K562 (cell line): Measurements from ENCODE around the gene B4GALT1. TPM values are rescaled to one million over a fixed set of nuclear protein-coding genes. Genes with fewer than 3 reads are reported as not detected.

ENCODE experiments used
- ARNT ChIP-seq, 2 experiments: fragments of 450-650 bp; IDR thresholded peaks; 2 replicates each; pipeline ENCODE4 v1.6.1; 2016; ENCODE audit warnings: mild to moderate bottlenecking in 1 of 2
- BRD9 ChIP-seq: fragments of 450-650 bp; IDR thresholded peaks from 2 replicates; pipeline ENCODE4 v1.6.1; 2018; ENCODE audit warnings: low read depth; ENCODE audit not compliant: partially characterized antibody
- E2F8 ChIP-seq: fragments of 450-650 bp; IDR thresholded peaks from 2 replicates; pipeline ENCODE4 v1.7.1; 2018; ENCODE audit warnings: mild to moderate bottlenecking, low read depth; ENCODE audit not compliant: partially characterized antibody
- FOXA3 ChIP-seq, 2 experiments: fragments of 450-650 bp in 1 of 2; sonication (generic) in 1 of 2; formaldehyde crosslinking; IDR thresholded peaks in 1 of 2; conservative IDR thresholded peaks in 1 of 2; 2 replicates each; pipeline versions ENCODE4 v1.4.0 to v1.8.0; 2020 to 2022; ENCODE audit warnings: mild to moderate bottlenecking in 2 of 2, missing genetic modification reagents in 1 of 2
- JUN ChIP-seq, 2 experiments: sonication (generic) in 1 of 2; formaldehyde crosslinking in 1 of 2; IDR thresholded peaks; 2 replicates each; pipeline versions ENCODE4 v1.6.1 to v1.8.0; 2012 to 2022; ENCODE audit warnings: borderline replicate concordance in 2 of 2, mild to moderate bottlenecking in 2 of 2, improper control_type of control experiment in 1 of 2, low read depth in 1 of 2, low read length in 1 of 2, missing genetic modification reagents in 1 of 2
- MTA2 ChIP-seq: fragments of 450-650 bp; IDR thresholded peaks from 2 replicates; pipeline ENCODE4 v1.6.1; 2016; ENCODE audit warnings: low read depth
- NR0B1 ChIP-seq: fragments of 450-650 bp; IDR thresholded peaks from one replicate; pipeline ENCODE4 v1.6.1; 2018; ENCODE audit warnings: mild to moderate bottlenecking, moderate library complexity; ENCODE audit not compliant: partially characterized antibody
- PRDM10 ChIP-seq: fragments of 450-650 bp; IDR thresholded peaks from 2 replicates; pipeline ENCODE4 v1.6.1; 2018; ENCODE audit not compliant: partially characterized antibody
- SRSF3 ChIP-seq: fragments of 200-400 bp; formaldehyde crosslinking; IDR thresholded peaks from 2 replicates; pipeline ENCODE4 v1.6.1; 2016; ENCODE audit warnings: mild to moderate bottlenecking, low read length, moderate library complexity; ENCODE audit not compliant: insufficient read depth
- THRB ChIP-seq: fragments of 450-650 bp; formaldehyde crosslinking; conservative IDR thresholded peaks from 2 replicates; pipeline ENCODE4 v1.4.0; 2022; ENCODE audit warnings: mild to moderate bottlenecking, missing genetic modification characterization
- ZC3H4 ChIP-seq: sonication (generic); formaldehyde crosslinking; IDR thresholded peaks from 2 replicates; pipeline ENCODE4 v1.9.0; 2021; ENCODE audit warnings: missing genetic modification reagents, borderline replicate concordance
- ZNF184 ChIP-seq: sonication (generic); formaldehyde crosslinking; IDR thresholded peaks from 2 replicates; pipeline ENCODE4 v1.5.0; 2020; ENCODE audit warnings: missing genetic modification reagents
- ZNF41 ChIP-seq: fragments of 250-450 bp; sonication (Bioruptor Pico); conservative IDR thresholded peaks from 2 replicates; pipeline ENCODE4 v1.4.0; 2020; ENCODE audit warnings: mild to moderate bottlenecking
- ZNF551 ChIP-seq: fragments of 250-450 bp; sonication (Bioruptor Pico); IDR thresholded peaks from 2 replicates; pipeline ENCODE4 v1.5.0; 2021; ENCODE audit warnings: mild to moderate bottlenecking, moderate library complexity
- ZNF655 ChIP-seq: fragments of 250-450 bp; sonication (Bioruptor Pico); IDR thresholded peaks from 2 replicates; pipeline ENCODE4 v1.5.0; 2021
- polyA plus RNA-seq, 8 experiments: library from polyadenylated mRNA; depleted of rRNA in 4 of 8; stranded (reverse) in 5 of 8; unstranded in 3 of 8; fragments of >200 nt; fragmentation: Nextera tagmentation in 2 of 8; fragmentation: Illumina TruSeq in 1 of 8; extraction: Ambion mirVana in 2 of 8; extraction: Trizol in 1 of 8; gene quantifications; 2 replicates each; pipeline versions ENCODE4 v1.2.1 to v1.2.3, GENCODE V29; 2011 to 2014; ENCODE audit warnings: inconsistent platforms in 1 of 8, missing spikeins in 1 of 8
- total RNA-seq, 7 experiments: library from RNA; depleted of rRNA in 6 of 7; stranded (reverse); fragments of >200 nt in 6 of 7; fragmentation: Illumina TruSeq in 2 of 7; extraction: Trizol in 2 of 7; gene quantifications; 2 replicates each; pipeline versions ENCODE4 v1.2.1 to v1.2.3, GENCODE V29; 2011 to 2021; ENCODE audit warnings: low replicate concordance in 1 of 7

Gene B4GALT1
- total and polyA plus RNA-seq, 9 of the 15 experiments (the other 6 are each of a cell fraction or from before 2014, with no cell fraction given), result 4.1 to 26.8 (median 7.1) TPM

GRCh38 chr9:33076046-33077004, 90.8 kb downstream of the B4GALT1 start, which contains the start of gene SMU1 (continued):
- TF ChIP-seq THRB (CRISPR knock-in tag) (peak; percentile 81; the same call in 1 of the 2 replicates), PRDM10 (no peak), E2F8 (peak; percentile 72), MTA2 (no peak), ZNF655 (CRISPR knock-in tag) (no peak), ZNF184 (CRISPR knock-in tag) (no peak), ZNF41 (CRISPR knock-in tag) (no peak), ZC3H4 (CRISPR knock-in tag) (no peak), ZNF551 (CRISPR knock-in tag) (no peak), JUN (IDR thresholded peaks at IDR 0.05; ENCODE audit: borderline replicate concordance, low read depth, low read length) (peak; percentile 41; the same call in 1 of the 2 replicates), JUN (CRISPR knock-in tag; IDR thresholded peaks at IDR 0.05; ENCODE audit: borderline replicate concordance) (no peak), FOXA3 (CRISPR knock-in tag; conservative IDR thresholded peaks at IDR 0.05 in 1 of 2, IDR thresholded peaks at IDR 0.05 in 1 of 2) (no peak), NR0B1 (no peak), BRD9 (no peak), ARNT (IDR thresholded peaks at IDR 0.05) (no peak), SRSF3 (no peak)
